Measurements from ENCODE around the gene CANT1. TPM values are rescaled to one million over a fixed set of nuclear protein-coding genes. Genes with fewer than 3 reads are reported as not detected.

Gene CANT1
- total RNA-seq, 1 experiment from 2014 or later, result 33.0 TPM

- no peak overlapping the region for H3K4me3 Mint-ChIP-seq
- no peak overlapping the region for H3K27ac Mint-ChIP-seq
- Histone ChIP-seq H3K14ac (ENCODE audit: insufficient read depth, low read length) (no peak overlapping the region), H3K56ac (ENCODE audit: insufficient read length, low read depth, low read length) (no peak overlapping the region), H3K79me1 (ENCODE audit: insufficient read depth, low read depth, low read length, poor library complexity, severe bottlenecking) (no peaks in the 10 kb centered on the region), H3K18ac (ENCODE audit: insufficient read length, low read depth, low read length) (no peak overlapping the region), H2AFZ (ENCODE audit: low read length) (no peak overlapping the region), H4K8ac (replicated peaks; ENCODE audit: insufficient read length, low read depth, low read length) (no peak overlapping the region), H2BK15ac (ENCODE audit: low read depth, low read length) (no peak overlapping the region), H3K27ac (ENCODE audit: insufficient read length, low read depth, low read length) (no peak overlapping the region), H3K23me2 (ENCODE audit: insufficient read length, low read depth, low read length, poor library complexity, severe bottlenecking) (no peaks in the 10 kb centered on the region), H4K5ac (ENCODE audit: insufficient read length, low read depth, low read length) (no peak overlapping the region), H3K79me2 (ENCODE audit: insufficient read depth, low read length) (no peaks in the 10 kb centered on the region), H2BK12ac (ENCODE audit: insufficient read length, low read depth, low read length) (no peak overlapping the region), H3T11ph (ENCODE audit: low read length) (no peak overlapping the region), H4K20me1 (ENCODE audit: control insufficient read depth, insufficient read depth, insufficient read length) (no peaks in the 10 kb centered on the region), H4K91ac (ENCODE audit: insufficient read length, low read depth, low read length) (no peak overlapping the region), H2BK120ac (ENCODE audit: low read depth, low read length, poor library complexity, severe bottlenecking) (no peak overlapping the region), H3K4ac (ENCODE audit: low read depth, low read length) (no peak overlapping the region), H2BK20ac (ENCODE audit: low read depth, low read length, poor library complexity, severe bottlenecking) (no peak overlapping the region), H3K9ac (ENCODE audit: extremely low read depth, insufficient read length, low read length) (no peak overlapping the region), H2BK5ac (ENCODE audit: insufficient read length, low read length) (no peak overlapping the region), H3K4me2 (ENCODE audit: insufficient read depth, insufficient read length, low read length) (no peak overlapping the region), H3K27me3 (ENCODE audit: insufficient read depth, low read length) (peaks cover 11% of the 10 kb centered on the region), H3K4me1 (ENCODE audit: insufficient read depth, low read length) (no peaks in the 10 kb centered on the region), H3K9me3 (ENCODE audit: control insufficient read depth, low read depth, low read length) (no peaks in the 10 kb centered on the region), H3K23ac (ENCODE audit: insufficient read length, low read depth, low read length) (no peak overlapping the region), H2AK5ac (ENCODE audit: insufficient read length, low read length) (no peak overlapping the region)
- no peaks in the 10 kb centered on the region for H3K9me3 Mint-ChIP-seq
- peaks cover 7 to 59% (median 25%) of the 10 kb centered on the region in 3 experiments; a peak in 6 of 7 replicates for H3K36me3 Mint-ChIP-seq (ENCODE audit: insufficient read depth in 1 of 3, low read depth in 3 of 3)
- no peaks in the 10 kb centered on the region for H3K4me1 Mint-ChIP-seq
- no CpG with 5 or more reads among the region's 28 CpGs for WGBS (ENCODE audit: extremely low coverage, insufficient read length, low lambda C conversion rate)
- H3K27me3 Mint-ChIP-seq (ENCODE audit: low read depth), result peaks cover 70% of the 10 kb centered on the region
- DNase-seq, result no peak
- no peak for TF ChIP-seq CTCF (conservative IDR thresholded peaks at IDR 0.05)
Measured at GRCh38 chr17:78998311-78999055, 11.1 kb downstream of the CANT1 start.
